Activated CD4-positive, alpha-beta T cell treated with anti-CD3 and anti-CD28 coated beads for 36 hours (primary cell): Measurements from ENCODE around the gene TPP1. TPM values are rescaled to one million over a fixed set of nuclear protein-coding genes. Genes with fewer than 3 reads are reported as not detected.

Source experiments
- ATAC-seq: fragments of 200-7000 bp; cut with Tn5 transposase; one replicate; pipeline ENCODE4 v1.10.0; 2021; ENCODE audit warnings: mild to moderate bottlenecking, moderate library complexity
- CTCF ChIA-PET: fragments of 350-600 bp; sonication (Branson Sonifier 250); formaldehyde crosslinking; loops from one replicate; lab custom pipeline; 2021; ENCODE audit warnings: antibody characterized with exemption; lab: Charles Lee
- POLR2A ChIA-PET: fragments of 350-600 bp; sonication (Branson Sonifier 250); formaldehyde crosslinking; loops from one replicate; lab custom pipeline; 2021; ENCODE audit warnings: antibody characterized with exemption, inconsistent platforms; lab: Charles Lee
- DNase-seq: peaks from one replicate; pipeline ENCODE4 v3.0.0-alpha.2; 2020
- H3K27ac Mint-ChIP-seq: one replicate; pipeline ENCODE4 v1.8.0; 2021; ENCODE audit warnings: mixed read lengths
- H3K27me3 Mint-ChIP-seq: one replicate; pipeline ENCODE4 v1.8.0; 2021; ENCODE audit warnings: mixed read lengths
- H3K36me3 Mint-ChIP-seq: one replicate; pipeline ENCODE4 v1.8.0; 2021; ENCODE audit warnings: low read depth, mixed read lengths
- H3K4me1 Mint-ChIP-seq: one replicate; pipeline ENCODE4 v1.8.0; 2021; ENCODE audit warnings: mixed read lengths
- H3K4me3 Mint-ChIP-seq: one replicate; pipeline ENCODE4 v1.8.0; 2021; ENCODE audit warnings: mild to moderate bottlenecking, moderate library complexity, mixed read lengths
- H3K9me3 Mint-ChIP-seq: one replicate; pipeline ENCODE4 v1.8.0; 2021; ENCODE audit warnings: low read depth, mixed read lengths
- intact Hi-C, 2 experiments: fragments of 100-400 bp; cut with DNase I in 1 of 2; cut with micrococcal nuclease in 1 of 2; formaldehyde crosslinking; loops; one replicate each; pipeline versions ENCODE4 v1.14.2 to v1.15.1; 2022 to 2024; cut with DNase I, micrococcal nuclease
- total RNA-seq, 2 experiments: library from RNA; stranded (reverse); gene quantifications; one replicate each; pipeline ENCODE4 v1.2.3, GENCODE V29; 2021

Gene TPP1
- total RNA-seq, 2 experiments from 2014 or later = 38.1 to 47.9 TPM

DNA sequence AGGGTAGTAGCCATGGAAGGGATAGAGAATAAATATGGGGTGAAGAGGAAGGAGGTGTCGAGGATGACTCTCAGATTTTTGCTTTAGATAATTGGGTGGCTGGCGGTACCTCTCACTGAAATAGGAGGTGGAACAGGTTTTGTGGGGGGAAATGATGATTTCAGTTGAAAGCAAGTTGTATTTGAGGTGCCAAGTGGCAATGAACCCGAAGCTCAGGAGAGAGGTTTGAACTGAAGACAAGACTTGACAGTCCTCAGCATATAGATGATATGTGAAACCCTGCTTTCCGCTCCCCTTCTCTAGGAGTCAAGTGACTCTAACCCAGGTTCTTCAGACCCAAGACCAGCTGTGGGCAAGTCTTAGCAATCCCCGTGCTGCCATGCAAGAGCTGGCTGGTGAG, 49.5 kb downstream of the TPP1 start:
- Mint-ChIP-seq H3K36me3 (peaks cover 17% of the 10 kb centered on the region), H3K4me3 (no peak overlapping the region), H3K4me1 (peaks cover 2% of the 10 kb centered on the region), H3K27ac (no peak overlapping the region), H3K9me3 (no peaks in the 10 kb centered on the region), H3K27me3 (no peaks in the 10 kb centered on the region)
- ChIA-PET CTCF (interaction anchor here (1.1 to 1.4 kb wide), 2 partner anchors 126 to 137 kb away, joined by 3 to 4 read pairs; no protein-coding TSS in a partner anchor), POLR2A (no interaction called here)
- DNase-seq = no peak
- ATAC-seq = no peak
- intact Hi-C loops = no loop called here

DNA sequence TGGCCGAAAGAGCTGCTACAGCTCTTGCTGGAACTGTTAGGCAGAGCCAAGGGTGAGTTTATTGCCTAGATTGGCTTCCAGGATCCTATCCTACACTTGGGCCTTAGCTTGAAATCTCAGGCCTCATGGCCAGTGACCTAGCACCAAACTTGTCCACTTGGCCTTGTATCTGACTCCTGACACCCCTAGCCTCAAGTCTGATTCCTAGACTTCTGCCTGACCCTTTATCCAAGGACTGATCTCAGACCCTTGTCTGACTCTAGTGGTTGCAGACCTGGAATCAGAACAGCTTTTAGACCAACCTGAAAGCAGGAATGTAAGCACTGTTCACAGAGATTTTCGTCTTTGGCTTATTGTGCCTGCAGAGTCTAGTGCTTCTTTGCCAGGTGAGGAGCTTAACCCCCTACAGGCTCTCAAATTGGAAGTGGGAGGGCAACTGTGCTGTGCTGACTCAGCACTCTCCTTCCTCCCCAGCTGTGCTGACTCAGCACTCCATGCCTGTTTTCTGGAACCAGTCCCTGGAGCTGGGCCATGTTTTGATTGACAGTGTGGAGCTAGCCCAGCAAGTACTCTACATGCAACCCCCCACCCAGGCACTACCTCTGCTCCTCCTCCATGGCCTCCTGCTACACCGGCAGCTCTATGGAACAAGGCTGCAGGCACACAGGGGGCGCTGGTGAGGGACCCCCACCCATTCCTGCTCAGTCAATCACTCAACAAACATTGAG, 50.9 kb downstream of the TPP1 start:
- Mint-ChIP-seq H3K27me3 (no peaks in the 10 kb centered on the region), H3K27ac (no peak overlapping the region), H3K9me3 (no peaks in the 10 kb centered on the region), H3K4me1 (peaks cover 2% of the 10 kb centered on the region), H3K36me3 (peaks cover 14% of the 10 kb centered on the region), H3K4me3 (no peak overlapping the region)
- intact Hi-C loops = no loop called here
- ChIA-PET CTCF (interaction anchor here (0.6 to 1.0 kb wide), 3 partner anchors 189 to 454 kb away, joined by 3 read pairs; no protein-coding TSS in a partner anchor), POLR2A (no interaction called here)
- no peak for ATAC-seq
- DNase-seq = no peak

DNA sequence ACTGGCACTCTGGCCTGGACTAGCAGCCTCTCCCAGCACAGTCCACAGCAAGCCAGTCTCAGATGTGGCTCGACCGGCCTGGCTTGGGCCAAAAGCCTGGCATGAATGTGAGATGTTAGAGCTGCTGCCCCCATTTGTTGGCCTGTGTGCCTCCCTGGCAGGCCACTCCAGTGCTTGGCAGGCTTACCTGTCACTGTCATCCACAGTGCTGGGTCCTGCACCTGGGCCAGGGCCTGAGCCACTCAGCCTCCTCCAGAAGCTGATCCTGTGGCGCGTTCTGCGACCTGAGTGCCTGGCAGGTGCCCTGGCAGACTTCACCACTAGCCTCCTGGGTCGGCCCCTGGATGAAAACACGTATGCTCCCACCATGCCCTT, 51.9 kb downstream of the TPP1 start:
- H3K36me3 Mint-ChIP-seq = peaks cover 15% of the 10 kb centered on the region
- no peaks in the 10 kb centered on the region for H3K9me3 Mint-ChIP-seq
- H3K27ac Mint-ChIP-seq = no peak overlapping the region
- DNase-seq = no peak
- ChIA-PET CTCF (interaction anchor here (0.9 to 1.0 kb wide), 2 partner anchors 188 to 213 kb away, joined by 3 read pairs; no protein-coding TSS in a partner anchor), POLR2A (no interaction called here)
- no peaks in the 10 kb centered on the region for H3K27me3 Mint-ChIP-seq
- H3K4me1 Mint-ChIP-seq = peaks cover 2% of the 10 kb centered on the region
- ATAC-seq = no peak
- intact Hi-C loops = no loop called here
- no peak overlapping the region for H3K4me3 Mint-ChIP-seq

DNA sequence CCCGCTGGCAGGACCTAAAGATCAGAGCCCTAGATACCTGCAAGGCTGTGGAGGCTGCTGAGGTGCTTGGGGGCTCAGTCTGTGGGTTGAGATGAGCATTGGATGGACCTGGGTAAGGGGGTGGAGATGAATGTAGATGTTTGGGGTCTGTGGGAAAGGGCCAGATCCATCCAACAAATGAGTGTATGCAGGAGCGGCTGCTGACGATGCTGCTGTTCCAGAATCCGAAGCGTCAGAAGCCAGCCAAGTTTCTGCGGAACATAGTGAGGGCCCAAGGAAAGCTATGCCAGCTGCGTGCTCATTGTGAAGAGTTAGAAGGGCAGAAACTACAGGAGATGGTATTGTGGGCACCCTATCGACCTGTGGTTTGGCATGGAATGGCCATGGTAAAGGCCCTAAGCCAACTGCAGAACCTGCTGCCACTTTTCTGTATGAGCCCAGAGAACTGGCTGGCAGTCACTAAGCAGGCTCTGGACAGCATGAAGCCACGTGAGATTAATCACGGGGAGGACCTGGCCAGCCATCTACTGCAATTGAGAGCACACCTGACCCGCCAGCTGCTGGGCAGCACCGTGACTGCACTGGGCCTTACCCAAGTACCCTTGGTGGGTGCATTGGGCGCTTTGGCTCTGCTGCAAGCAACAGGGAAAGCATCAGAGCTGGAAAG, 52.4 kb downstream of the TPP1 start:
- no peak overlapping the region for H3K27ac Mint-ChIP-seq
- ChIA-PET CTCF (no interaction called here), POLR2A (no interaction called here)

DNA sequence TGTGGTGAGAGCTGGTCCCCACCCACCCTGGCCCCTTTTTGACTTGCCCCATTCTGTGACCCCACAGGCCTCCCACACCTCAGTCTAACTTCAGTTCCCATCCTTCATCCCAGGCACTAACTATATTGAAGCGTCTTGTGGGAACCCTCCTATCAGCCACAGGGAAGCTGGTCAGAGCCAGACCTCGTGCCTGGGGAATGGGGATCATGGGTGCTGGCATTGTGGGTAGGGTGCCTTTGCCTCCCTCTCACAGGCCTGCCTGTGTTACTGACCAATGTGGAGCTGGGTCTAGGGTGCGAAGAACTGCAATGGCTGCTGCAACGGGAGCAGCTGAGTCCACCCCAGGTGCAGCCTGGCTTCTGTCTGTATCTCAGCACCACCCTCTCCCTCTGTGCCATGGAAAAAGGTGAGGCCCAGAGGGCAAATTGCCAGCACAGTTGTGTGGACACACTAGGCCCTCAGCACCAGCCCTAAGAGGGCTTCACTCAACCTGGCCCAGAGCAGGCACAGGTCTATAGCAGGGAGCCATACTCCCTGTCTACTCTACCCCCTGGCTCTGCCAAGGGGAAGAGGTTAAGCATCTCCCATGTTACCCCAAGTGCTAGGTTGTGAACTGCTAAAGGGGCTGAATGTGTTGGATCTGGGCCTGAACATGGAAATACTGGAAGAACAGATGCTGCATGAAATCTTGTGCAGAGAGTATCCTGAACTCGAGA, 53.1 kb downstream of the TPP1 start:
- H3K27ac Mint-ChIP-seq = no peak overlapping the region
- H3K27me3 Mint-ChIP-seq = no peaks in the 10 kb centered on the region
- ATAC-seq = no peak
- ChIA-PET CTCF (interaction anchor here (0.7 kb wide), 1 partner anchor 187 kb away, joined by 3 read pairs; no protein-coding TSS in a partner anchor), POLR2A (no interaction called here)
- no peaks in the 10 kb centered on the region for H3K4me1 Mint-ChIP-seq
- intact Hi-C loops = no loop called here
- no peaks in the 10 kb centered on the region for H3K9me3 Mint-ChIP-seq
- peaks cover 11% of the 10 kb centered on the region for H3K36me3 Mint-ChIP-seq
- no peak overlapping the region for H3K4me3 Mint-ChIP-seq
- no peak for DNase-seq

More for the DNA sequence above, 52.4 kb downstream of the TPP1 start:
- H3K36me3 Mint-ChIP-seq = peaks cover 13% of the 10 kb centered on the region
- no peak overlapping the region for H3K4me3 Mint-ChIP-seq
- DNase-seq (no peak), ATAC-seq (no peak)
- intact Hi-C loops = no loop called here
- peaks cover under 1% of the 10 kb centered on the region for H3K4me1 Mint-ChIP-seq
- H3K27me3 Mint-ChIP-seq = no peaks in the 10 kb centered on the region
- no peaks in the 10 kb centered on the region for H3K9me3 Mint-ChIP-seq

DNA sequence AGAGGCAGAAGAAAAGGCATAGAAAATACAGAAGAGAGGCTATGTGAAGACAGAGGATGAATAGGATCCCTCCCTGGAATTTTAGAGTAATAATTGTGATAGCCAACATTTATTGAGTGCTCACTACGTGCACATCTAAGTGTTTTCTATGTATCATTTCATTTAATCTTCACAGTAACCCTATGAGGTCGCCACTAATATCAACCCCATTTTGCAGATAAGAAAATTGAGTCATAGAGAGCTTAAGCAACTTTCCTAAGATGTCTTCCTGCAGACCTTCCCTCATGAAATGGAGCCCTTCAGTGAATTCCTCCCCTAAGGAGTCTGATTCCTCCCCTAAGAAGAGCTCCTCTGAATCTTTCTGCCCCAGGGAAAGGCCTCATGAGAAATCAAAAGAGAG, 53.9 kb downstream of the TPP1 start:
- intact Hi-C loops = no loop called here
- peaks cover 11% of the 10 kb centered on the region for H3K36me3 Mint-ChIP-seq
- ATAC-seq (no peak), DNase-seq (no peak)
- ChIA-PET POLR2A (no interaction called here), CTCF (interaction anchor here (0.7 kb wide), 1 partner anchor 187 kb away, joined by 3 read pairs; no protein-coding TSS in a partner anchor)
- no peak overlapping the region for H3K4me3 Mint-ChIP-seq
- no peaks in the 10 kb centered on the region for H3K4me1 Mint-ChIP-seq
- no peaks in the 10 kb centered on the region for H3K27me3 Mint-ChIP-seq
- H3K9me3 Mint-ChIP-seq = no peaks in the 10 kb centered on the region
- H3K27ac Mint-ChIP-seq = no peak overlapping the region

DNA sequence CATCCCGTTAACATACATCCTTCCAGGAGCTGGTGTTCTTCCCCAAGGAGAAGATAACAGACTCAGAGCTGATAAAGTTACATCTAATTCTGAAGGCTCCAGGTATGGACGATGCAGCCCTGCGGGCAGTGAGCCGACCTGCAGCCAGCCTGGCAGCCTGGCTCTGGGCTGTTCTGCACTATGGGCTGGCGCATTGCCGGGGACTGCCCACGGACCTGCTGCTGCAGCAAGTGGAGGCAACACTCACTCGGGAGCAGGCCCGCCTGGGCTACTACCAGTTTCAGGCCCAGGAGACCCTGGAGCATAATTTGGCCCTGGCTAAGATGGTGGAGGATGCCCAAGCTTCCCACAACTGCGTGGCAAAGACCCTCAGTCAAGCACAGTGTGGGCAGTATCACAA, 55.6 kb downstream of the TPP1 start:
- no peak for ATAC-seq
- H3K4me3 Mint-ChIP-seq = no peak overlapping the region
- intact Hi-C loops = no loop called here
- H3K9me3 Mint-ChIP-seq = no peaks in the 10 kb centered on the region
- CTCF ChIA-PET = interaction anchor here (1.5 kb wide), 1 partner anchor 65 kb away, joined by 3 read pairs; no protein-coding TSS in a partner anchor
- POLR2A ChIA-PET = interaction anchor here (1.4 kb wide), 1 partner anchor 39 kb away, joined by 4 read pairs; no protein-coding TSS in a partner anchor
- no peak for DNase-seq
- no peaks in the 10 kb centered on the region for H3K27me3 Mint-ChIP-seq
- H3K27ac Mint-ChIP-seq = no peak overlapping the region
- H3K36me3 Mint-ChIP-seq = peaks cover 8% of the 10 kb centered on the region
- no peaks in the 10 kb centered on the region for H3K4me1 Mint-ChIP-seq

DNA sequence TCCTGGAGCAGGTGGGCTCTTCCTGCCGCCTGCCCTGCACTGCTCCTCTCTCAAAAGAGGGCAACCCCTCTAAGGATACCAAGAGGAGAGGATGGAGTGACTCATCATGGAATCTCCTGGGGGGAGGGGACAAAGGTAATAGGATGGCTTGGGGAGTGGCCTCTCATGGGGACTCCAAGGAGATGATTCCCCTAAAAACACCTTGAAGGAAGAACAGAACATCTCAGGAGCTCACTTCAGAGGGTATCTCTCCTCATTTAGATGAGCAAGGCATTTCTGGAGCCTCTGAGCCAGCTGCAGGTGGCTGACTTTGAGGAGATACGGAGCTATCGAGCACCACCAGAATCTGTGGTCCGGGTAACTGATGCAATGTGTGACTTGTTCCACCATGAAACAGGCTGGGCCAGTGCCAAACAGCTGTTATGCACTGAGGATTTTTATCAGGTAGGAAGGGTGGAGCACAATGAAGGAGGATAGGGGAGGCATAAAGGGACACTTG, 56.1 kb downstream of the TPP1 start:
- CTCF ChIA-PET = interaction anchor here (0.7 to 1.5 kb wide), 3 partner anchors 9 to 64 kb away, joined by 3 read pairs; no protein-coding TSS in a partner anchor
- DNase-seq (no peak), ATAC-seq (no peak)
- POLR2A ChIA-PET = interaction anchor here (1.4 kb wide), 1 partner anchor 39 kb away, joined by 4 read pairs; no protein-coding TSS in a partner anchor
- Mint-ChIP-seq H3K4me1 (no peaks in the 10 kb centered on the region), H3K27ac (no peak overlapping the region), H3K27me3 (no peaks in the 10 kb centered on the region), H3K9me3 (no peaks in the 10 kb centered on the region), H3K4me3 (no peak overlapping the region), H3K36me3 (peaks cover 8% of the 10 kb centered on the region)
- intact Hi-C loops = no loop called here

Other genes with a start within 250 kb of the TPP1 start
- gene SMPD1, start 228.9 kb downstream of the TPP1 start, total RNA-seq = 10 to 100 TPM; 13.1 to 14.1 TPM
- gene APBB1, start 200.3 kb downstream of the TPP1 start, total RNA-seq = 10 to 100 TPM; 43.2 to 49.8 TPM
- under 1 TPM; 0.16 to 0.33 TPM for gene HPX, start 178.4 kb downstream of the TPP1 start, total RNA-seq
- 1 to 10 TPM; 3.8 to 4.2 TPM for gene TRIM3, start 145.5 kb downstream of the TPP1 start, total RNA-seq
- 10 to 100 TPM; 36.7 to 40.3 TPM for gene ARFIP2, start 138.1 kb downstream of the TPP1 start, total RNA-seq
- gene TIMM10B, start 137.9 kb downstream of the TPP1 start, total RNA-seq = 10 to 100 TPM; 27.1 to 39.2 TPM
- gene DNHD1, start 122.1 kb downstream of the TPP1 start, total RNA-seq = 10 to 100 TPM; 20.9 to 21.0 TPM
- 10 to 100 TPM; 34.4 to 35.0 TPM for gene RRP8, start 15.8 kb downstream of the TPP1 start, total RNA-seq
- gene ILK, start 15.6 kb downstream of the TPP1 start, total RNA-seq = 10 to 100 TPM; 85.6 to 89.0 TPM
- gene TAF10, start 7.2 kb downstream of the TPP1 start, total RNA-seq = 100 to 1,000 TPM; 133 to 152 TPM
- gene DCHS1, start 36.4 kb upstream of the TPP1 start, total RNA-seq = under 1 TPM; 0.78 to 0.91 TPM
- gene MRPL17, start 63.9 kb upstream of the TPP1 start, total RNA-seq = 100 to 1,000 TPM; 118 to 156 TPM
- under 1 TPM; 0.14 to 0.26 TPM for gene OR2AG2, start 152.6 kb upstream of the TPP1 start, total RNA-seq
- not detected for gene OR2AG1, start 163.6 kb upstream of the TPP1 start, total RNA-seq
- under 1 TPM; 0.14 to 0.25 TPM for gene OR6A2, start 180.3 kb upstream of the TPP1 start, total RNA-seq
- not detected for gene OR10A5, start 226.3 kb upstream of the TPP1 start, total RNA-seq
- gene OR10A2, start 243.6 kb upstream of the TPP1 start, total RNA-seq = not detected